ENCODE results near the gene SHC3. TPM values are rescaled to one million over a fixed set of nuclear protein-coding genes. Genes with fewer than 3 reads are reported as not detected.

Gene SHC3
- total RNA-seq, 2 donors from 2014 or later: 1.0 to 1.7 TPM

- Histone ChIP-seq H3K4me3 (no peak overlapping the region), H3K4me1 (no peaks in the 10 kb centered on the region), H3K27ac (no peak overlapping the region), H3K9me3 (no peaks in the 10 kb centered on the region), H3K27me3 (no peaks in the 10 kb centered on the region), H3K36me3 (no peaks in the 10 kb centered on the region)
- DNase-seq (ENCODE audit: low spot score): no peak
- TF ChIP-seq CTCF (IDR thresholded peaks at IDR 0.05): no peak
Observed at GRCh38 chr9:89071591-89071990, 107.0 kb downstream of the SHC3 start.

- Histone ChIP-seq H3K36me3 (no peaks in the 10 kb centered on the region), H3K27me3 (no peaks in the 10 kb centered on the region), H3K27ac (no peak overlapping the region), H3K4me1 (no peaks in the 10 kb centered on the region), H3K4me3 (no peak overlapping the region), H3K9me3 (no peaks in the 10 kb centered on the region)
- TF ChIP-seq CTCF (IDR thresholded peaks at IDR 0.05): no peak
- DNase-seq (ENCODE audit: low spot score): no peak
Observed at GRCh38 chr9:89066835-89067234, 111.8 kb downstream of the SHC3 start.

- no peak for DNase-seq (ENCODE audit: low spot score)
- no peaks in the 10 kb centered on the region for H3K4me1 ChIP-seq
- TF ChIP-seq CTCF (IDR thresholded peaks at IDR 0.05): no peak
- no peaks in the 10 kb centered on the region for H3K9me3 ChIP-seq
- H3K27ac ChIP-seq: no peak overlapping the region
- no peak overlapping the region for H3K4me3 ChIP-seq
- no peaks in the 10 kb centered on the region for H3K36me3 ChIP-seq
- H3K27me3 ChIP-seq: no peaks in the 10 kb centered on the region
Observed at GRCh38 chr9:89065921-89066320, 112.7 kb downstream of the SHC3 start.

- Histone ChIP-seq H3K4me1 (no peaks in the 10 kb centered on the region), H3K27ac (no peak overlapping the region), H3K4me3 (no peak overlapping the region), H3K27me3 (no peaks in the 10 kb centered on the region), H3K36me3 (no peaks in the 10 kb centered on the region), H3K9me3 (no peaks in the 10 kb centered on the region)
- TF ChIP-seq CTCF (IDR thresholded peaks at IDR 0.05): no peak
- no peak for DNase-seq (ENCODE audit: low spot score)
Observed at GRCh38 chr9:89060790-89061189, 117.8 kb downstream of the SHC3 start.

GRCh38 chr9:89059925-89060506 is 118.6 kb downstream of the SHC3 start:
- Histone ChIP-seq H3K36me3 (no peaks in the 10 kb centered on the region), H3K9me3 (no peaks in the 10 kb centered on the region), H3K27ac (no peak overlapping the region), H3K4me1 (no peaks in the 10 kb centered on the region), H3K27me3 (no peaks in the 10 kb centered on the region), H3K4me3 (no peak overlapping the region)
- TF ChIP-seq CTCF (IDR thresholded peaks at IDR 0.05): no peak
- no peak for DNase-seq (ENCODE audit: low spot score)

- Histone ChIP-seq H3K36me3 (no peaks in the 10 kb centered on the region), H3K4me3 (no peak overlapping the region), H3K9me3 (no peaks in the 10 kb centered on the region), H3K27ac (no peak overlapping the region), H3K27me3 (no peaks in the 10 kb centered on the region), H3K4me1 (no peaks in the 10 kb centered on the region)
- TF ChIP-seq CTCF (IDR thresholded peaks at IDR 0.05): no peak
- no peak for DNase-seq (ENCODE audit: low spot score)
Observed at GRCh38 chr9:89058906-89059305, 119.7 kb downstream of the SHC3 start.

All from right atrium auricular region (tissue), 2 donors.